IPS-20b (cell line): ENCODE results near the gene KRTAP22-1.

Experiments used
- H3K27ac ChIP-seq: one replicate; pipeline ENCODE4 v1.5.1; 2013; ENCODE audit warnings: low read length
- H3K27me3 ChIP-seq: 2 replicates; pipeline ENCODE4 v1.6.1; 2013; ENCODE audit warnings: mild to moderate bottlenecking, low read length, inconsistent platforms; ENCODE audit not compliant: insufficient read depth
- H3K36me3 ChIP-seq: 2 replicates; pipeline ENCODE4 v1.6.1; 2013; ENCODE audit warnings: low read depth, mild to moderate bottlenecking, inconsistent platforms, low read length, moderate library complexity; ENCODE audit not compliant: insufficient read depth
- H3K4me1 ChIP-seq: 2 replicates; pipeline ENCODE4 v1.6.1; 2013; ENCODE audit warnings: mild to moderate bottlenecking, control low read depth, inconsistent platforms, low read length, moderate library complexity; ENCODE audit not compliant: insufficient read depth
- H3K4me3 ChIP-seq: 2 replicates; pipeline ENCODE4 v1.5.1; 2013; ENCODE audit warnings: mild to moderate bottlenecking, low read length, inconsistent platforms
- H3K9ac ChIP-seq: 2 replicates; pipeline ENCODE4 v1.6.1; 2013; ENCODE audit warnings: low read depth, mild to moderate bottlenecking, inconsistent platforms, low read length, moderate library complexity
- H3K9me3 ChIP-seq: 2 replicates; pipeline ENCODE4 v1.6.1; 2013; ENCODE audit warnings: mild to moderate bottlenecking, low read depth, low read length, inconsistent platforms; ENCODE audit not compliant: insufficient read depth

KRTAP22-1 gene

DNA sequence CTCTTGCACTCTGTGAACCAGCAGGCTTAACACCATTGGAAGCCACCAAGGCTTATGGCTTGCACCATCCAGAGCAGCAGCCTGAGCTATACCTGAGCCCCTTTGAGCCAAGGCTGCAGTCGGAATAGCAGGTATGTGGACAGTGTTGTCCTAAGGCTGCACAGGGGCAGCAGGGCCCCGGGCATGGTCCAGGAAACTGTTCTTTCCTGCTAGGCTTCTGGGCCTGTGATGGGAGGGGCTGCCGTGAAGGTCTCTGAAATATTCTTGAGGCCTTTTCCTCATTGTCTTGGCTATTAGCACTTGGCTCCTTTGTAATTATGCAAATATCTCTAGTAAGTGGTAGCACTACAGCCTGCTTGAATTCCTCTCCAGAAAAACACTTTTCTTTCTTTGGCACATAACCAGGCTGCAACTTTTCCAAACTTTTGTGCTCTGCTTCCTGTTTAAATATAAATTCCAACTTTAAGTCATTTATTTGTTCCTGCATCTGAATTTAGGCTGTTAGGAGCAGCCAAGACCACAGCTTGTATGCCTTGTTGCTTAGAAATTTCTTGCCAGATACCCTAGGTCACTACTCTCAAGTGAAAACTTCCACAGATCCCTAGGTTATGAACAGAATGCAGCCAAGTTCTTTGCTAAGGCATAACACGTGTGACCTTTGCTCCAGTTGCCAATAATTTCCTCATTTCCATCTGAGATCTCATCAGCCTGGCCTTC, 24.7 kb downstream of the KRTAP22-1 start:
- no peaks in the 10 kb centered on the region for H3K27me3 ChIP-seq
- H3K9me3 ChIP-seq, result peaks cover 13% of the 10 kb centered on the region; the same call in 1 of the 2 replicates
- 0 out of 2 replicates have a peak, but pooled peaks cover 4% of the 10 kb centered on the region for H3K4me1 ChIP-seq
- H3K9ac ChIP-seq, result no peak overlapping the region
- H3K36me3 ChIP-seq, result no peaks in the 10 kb centered on the region
- H3K27ac ChIP-seq, result no peak overlapping the region
- H3K4me3 ChIP-seq, result no peak overlapping the region

DNA sequence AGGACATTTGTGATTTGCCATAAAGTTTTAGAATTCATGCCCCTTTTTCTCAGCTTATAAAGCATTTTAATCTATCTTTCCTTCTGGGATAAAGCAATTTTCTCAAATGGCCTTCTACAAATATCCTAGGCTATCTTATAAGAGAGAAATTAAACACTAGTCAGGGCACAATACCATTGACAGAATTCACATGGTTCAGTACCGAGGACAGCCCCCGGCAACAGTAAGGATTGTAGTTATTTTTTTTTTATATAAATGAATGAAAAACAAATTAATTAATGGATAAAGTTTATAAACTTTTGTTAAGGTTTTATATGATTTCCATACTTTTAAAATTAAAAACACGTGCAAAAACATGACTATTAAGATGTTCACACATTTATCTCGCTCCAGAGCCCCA, 27.2 kb downstream of the KRTAP22-1 start:
- Histone ChIP-seq H3K36me3 (no peaks in the 10 kb centered on the region), H3K27me3 (no peaks in the 10 kb centered on the region), H3K9ac (no peak overlapping the region), H3K27ac (no peak overlapping the region), H3K4me3 (no peak overlapping the region), H3K9me3 (peaks cover 13% of the 10 kb centered on the region; the same call in 1 of the 2 replicates), H3K4me1 (0 out of 2 replicates have a peak, but pooled peaks cover 4% of the 10 kb centered on the region)

DNA sequence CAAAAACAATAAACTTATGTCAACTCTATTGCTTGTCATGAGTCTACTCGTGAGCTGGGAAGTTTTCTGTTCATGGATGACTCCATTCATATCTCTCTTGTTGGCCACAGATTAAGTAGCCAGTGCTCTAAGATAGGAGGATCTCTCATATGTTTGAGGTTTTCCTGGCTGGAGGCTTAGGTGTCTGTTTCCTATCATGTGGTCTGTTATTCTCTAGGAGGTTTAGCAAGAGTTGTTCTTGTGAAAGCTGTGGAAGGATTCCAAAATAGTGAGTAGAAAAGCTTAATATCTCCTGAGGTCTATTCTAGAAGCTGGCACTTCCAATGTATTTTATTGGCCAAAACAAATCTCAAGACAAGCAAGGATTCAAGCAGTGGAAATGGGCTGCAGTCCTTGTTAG, 28.3 kb downstream of the KRTAP22-1 start:
- no peak overlapping the region for H3K4me3 ChIP-seq
- H3K36me3 ChIP-seq, result no peaks in the 10 kb centered on the region
- H3K27me3 ChIP-seq, result no peaks in the 10 kb centered on the region
- H3K27ac ChIP-seq, result no peak overlapping the region
- H3K9me3 ChIP-seq, result peaks cover 12% of the 10 kb centered on the region; the same call in 1 of the 2 replicates
- 0 out of 2 replicates have a peak, but pooled peaks cover 4% of the 10 kb centered on the region for H3K4me1 ChIP-seq
- no peak overlapping the region for H3K9ac ChIP-seq

DNA sequence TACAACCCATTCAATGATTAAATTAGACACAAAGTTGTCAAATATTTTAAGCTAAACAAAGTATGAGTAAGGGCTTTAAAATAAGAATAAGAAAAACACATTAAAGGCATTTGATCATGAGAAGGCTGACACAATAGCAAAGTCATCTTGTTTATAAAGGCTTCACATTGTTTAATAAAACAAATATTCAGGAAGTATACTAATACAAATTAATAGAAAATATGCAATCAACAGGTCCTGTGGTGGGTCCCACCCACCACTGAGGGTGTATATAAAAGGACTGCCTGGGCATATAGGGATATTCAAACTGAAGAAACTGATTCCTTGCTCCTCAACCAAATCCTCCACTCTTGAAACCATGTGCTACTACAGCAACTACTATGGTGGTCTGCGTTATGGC, 34.0 kb downstream of the KRTAP22-1 start, which contains the start of gene KRTAP20-2:
Gene KRTAP20-2, plus strand, starts transcription at position 301 of the 400 bp plus-strand sequence. Its CDS starts 58 bp downstream, at position 359.
- H3K27ac ChIP-seq, result no peak within 1 kb of the TSS
- H3K9me3 ChIP-seq, result no peaks in the 10 kb centered on the region
- H3K27me3 ChIP-seq, result no peaks in the 10 kb centered on the region
- H3K9ac ChIP-seq, result no peak within 1 kb of the TSS
- H3K4me1 ChIP-seq, result no peaks in the 10 kb centered on the region
- H3K36me3 ChIP-seq, result no peaks in the 10 kb centered on the region
- H3K4me3 ChIP-seq, result no peak within 1 kb of the TSS

DNA sequence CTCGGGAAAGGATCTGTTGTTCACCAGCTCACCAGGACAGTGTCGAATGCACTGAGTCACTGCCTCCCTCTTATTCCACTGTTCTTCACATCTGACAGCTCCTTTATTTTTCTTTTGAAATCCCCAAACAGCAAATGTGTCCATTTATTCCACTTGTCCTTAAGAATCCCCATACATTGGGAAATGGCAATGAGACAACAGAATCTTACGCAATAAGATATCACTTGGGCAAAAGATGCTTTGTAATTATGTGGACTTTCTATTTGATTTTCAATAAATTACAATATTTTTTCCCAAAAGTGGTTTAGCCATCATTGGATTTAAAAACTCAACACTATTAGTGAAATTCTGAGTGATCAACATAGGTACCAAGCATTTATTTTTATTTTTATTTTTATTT, 37.8 kb downstream of the KRTAP22-1 start:
- H3K9me3 ChIP-seq, result no peaks in the 10 kb centered on the region
- no peak overlapping the region for H3K27ac ChIP-seq
- no peak overlapping the region for H3K4me3 ChIP-seq
- no peak overlapping the region for H3K9ac ChIP-seq
- no peaks in the 10 kb centered on the region for H3K27me3 ChIP-seq
- H3K4me1 ChIP-seq, result no peaks in the 10 kb centered on the region
- H3K36me3 ChIP-seq, result no peaks in the 10 kb centered on the region

DNA sequence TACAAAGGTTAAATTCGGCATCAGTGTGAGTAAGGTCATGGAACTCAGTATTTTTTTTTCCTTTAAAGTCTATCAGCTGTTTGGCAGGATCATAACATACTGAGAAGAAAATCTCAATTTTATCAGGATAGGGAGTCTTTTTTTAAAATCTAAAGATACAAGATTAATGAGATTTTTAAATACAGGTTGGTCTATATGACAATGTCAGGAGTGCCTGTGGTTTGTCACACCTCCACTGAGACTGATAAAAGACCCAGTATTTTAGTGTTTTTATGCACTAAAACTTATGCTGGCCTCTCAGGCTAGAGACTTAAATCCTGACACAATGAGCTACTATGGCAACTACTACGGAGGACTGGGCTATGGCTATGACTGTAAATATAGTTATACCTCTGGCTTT, 41.7 kb downstream of the KRTAP22-1 start, which contains the start of gene KRTAP20-3:
Gene KRTAP20-3, plus strand, starts transcription at position 301 of the 400 bp plus-strand sequence.
- H3K9me3 ChIP-seq, result no peaks in the 10 kb centered on the region
- no peaks in the 10 kb centered on the region for H3K4me1 ChIP-seq
- no peaks in the 10 kb centered on the region for H3K27me3 ChIP-seq
- H3K4me3 ChIP-seq, result no peak within 1 kb of the TSS
- no peaks in the 10 kb centered on the region for H3K36me3 ChIP-seq
- no peak within 1 kb of the TSS for H3K27ac ChIP-seq
- no peak within 1 kb of the TSS for H3K9ac ChIP-seq

DNA sequence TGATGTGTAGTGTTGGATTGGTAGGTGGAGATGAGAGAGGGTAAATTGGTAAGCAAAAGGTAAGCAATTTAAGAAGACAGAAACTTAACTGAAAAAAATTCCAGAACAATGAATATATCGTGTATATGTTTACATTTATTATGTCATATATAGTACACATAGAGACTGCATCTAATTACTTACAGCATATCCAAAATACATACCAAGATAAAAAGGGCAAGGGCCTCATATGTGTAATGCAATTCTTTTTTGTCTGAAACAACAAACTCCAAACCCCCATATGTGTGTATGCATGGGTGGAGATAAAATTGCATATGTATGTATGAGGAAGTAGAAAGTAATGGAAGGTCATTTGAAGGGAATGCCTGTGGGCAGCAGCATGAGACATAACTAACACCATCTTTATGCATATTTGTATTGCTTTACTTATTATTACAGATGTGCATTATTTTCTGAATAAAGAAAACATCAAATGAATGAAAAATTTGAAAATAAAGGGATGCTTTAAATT, 46.1 kb downstream of the KRTAP22-1 start:
- no peaks in the 10 kb centered on the region for H3K4me1 ChIP-seq
- no peaks in the 10 kb centered on the region for H3K27me3 ChIP-seq
- H3K9ac ChIP-seq, result no peak overlapping the region
- H3K9me3 ChIP-seq, result no peaks in the 10 kb centered on the region
- no peaks in the 10 kb centered on the region for H3K36me3 ChIP-seq
- H3K27ac ChIP-seq, result no peak overlapping the region
- no peak overlapping the region for H3K4me3 ChIP-seq
